ENCODE data around the gene PKM. TPM values are rescaled to one million over a fixed set of nuclear protein-coding genes. Genes with fewer than 3 reads are reported as not detected.

PKM gene
- total and polyA plus RNA-seq, 2 experiments from 2014 or later, result 1,894 to 2,578 TPM

DNA sequence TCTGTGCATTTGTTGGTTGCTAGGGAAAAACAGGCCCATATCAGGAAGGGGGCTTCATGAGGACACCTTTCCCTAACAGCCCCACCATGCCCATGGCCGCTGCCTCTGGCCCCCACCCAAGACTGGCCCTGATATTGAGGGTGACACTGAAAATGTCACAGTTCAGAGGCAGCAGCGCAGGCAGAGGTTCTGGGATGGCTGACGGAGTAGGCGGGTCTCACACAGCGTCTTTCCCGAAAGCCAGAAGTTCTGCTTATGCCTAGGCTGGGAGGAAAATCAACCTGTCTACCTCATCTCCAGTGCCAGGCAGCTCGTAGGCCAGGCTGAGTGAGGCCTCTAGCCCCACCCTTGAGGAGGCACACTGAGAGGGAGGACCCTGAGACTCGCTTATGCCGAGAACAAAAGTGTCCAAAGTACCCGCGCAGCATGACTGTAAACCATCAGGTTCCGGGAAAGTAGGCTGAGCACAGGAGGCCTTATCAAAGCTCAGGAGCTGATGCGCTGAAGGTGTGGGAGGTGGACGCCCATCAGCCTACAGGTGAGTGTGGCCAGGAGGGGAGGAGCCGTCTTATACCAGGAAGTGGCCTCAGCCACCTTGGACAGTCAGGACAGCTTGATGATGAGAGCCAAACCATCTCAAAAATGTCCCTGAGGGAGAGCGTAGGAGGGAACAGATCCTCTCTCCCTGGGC lies 60.9 kb downstream of the PKM start:
- no peak overlapping the region for H3K27ac ChIP-seq
- H3K4me3 ChIP-seq, result no peak overlapping the region
- TF ChIP-seq, protein P1, sequence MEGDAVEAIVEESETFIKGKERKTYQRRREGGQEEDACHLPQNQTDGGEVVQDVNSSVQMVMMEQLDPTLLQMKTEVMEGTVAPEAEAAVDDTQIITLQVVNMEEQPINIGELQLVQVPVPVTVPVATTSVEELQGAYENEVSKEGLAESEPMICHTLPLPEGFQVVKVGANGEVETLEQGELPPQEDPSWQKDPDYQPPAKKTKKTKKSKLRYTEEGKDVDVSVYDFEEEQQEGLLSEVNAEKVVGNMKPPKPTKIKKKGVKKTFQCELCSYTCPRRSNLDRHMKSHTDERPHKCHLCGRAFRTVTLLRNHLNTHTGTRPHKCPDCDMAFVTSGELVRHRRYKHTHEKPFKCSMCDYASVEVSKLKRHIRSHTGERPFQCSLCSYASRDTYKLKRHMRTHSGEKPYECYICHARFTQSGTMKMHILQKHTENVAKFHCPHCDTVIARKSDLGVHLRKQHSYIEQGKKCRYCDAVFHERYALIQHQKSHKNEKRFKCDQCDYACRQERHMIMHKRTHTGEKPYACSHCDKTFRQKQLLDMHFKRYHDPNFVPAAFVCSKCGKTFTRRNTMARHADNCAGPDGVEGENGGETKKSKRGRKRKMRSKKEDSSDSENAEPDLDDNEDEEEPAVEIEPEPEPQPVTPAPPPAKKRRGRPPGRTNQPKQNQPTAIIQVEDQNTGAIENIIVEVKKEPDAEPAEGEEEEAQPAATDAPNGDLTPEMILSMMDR (IDR thresholded peaks at IDR 0.05; ENCODE audit: low read depth, low read length), result no peak
- H3K36me3 ChIP-seq, result no peaks in the 10 kb centered on the region
- no peak for DNase-seq (ENCODE audit: low read depth in 1 of 2, low spot score in 1 of 2)
- H3K4me1 ChIP-seq (ENCODE audit: low read depth), result peaks cover 6% of the 10 kb centered on the region
- no peaks in the 10 kb centered on the region for H3K27me3 ChIP-seq
- no peaks in the 10 kb centered on the region for H3K9me3 ChIP-seq (ENCODE audit: low read depth)

DNA sequence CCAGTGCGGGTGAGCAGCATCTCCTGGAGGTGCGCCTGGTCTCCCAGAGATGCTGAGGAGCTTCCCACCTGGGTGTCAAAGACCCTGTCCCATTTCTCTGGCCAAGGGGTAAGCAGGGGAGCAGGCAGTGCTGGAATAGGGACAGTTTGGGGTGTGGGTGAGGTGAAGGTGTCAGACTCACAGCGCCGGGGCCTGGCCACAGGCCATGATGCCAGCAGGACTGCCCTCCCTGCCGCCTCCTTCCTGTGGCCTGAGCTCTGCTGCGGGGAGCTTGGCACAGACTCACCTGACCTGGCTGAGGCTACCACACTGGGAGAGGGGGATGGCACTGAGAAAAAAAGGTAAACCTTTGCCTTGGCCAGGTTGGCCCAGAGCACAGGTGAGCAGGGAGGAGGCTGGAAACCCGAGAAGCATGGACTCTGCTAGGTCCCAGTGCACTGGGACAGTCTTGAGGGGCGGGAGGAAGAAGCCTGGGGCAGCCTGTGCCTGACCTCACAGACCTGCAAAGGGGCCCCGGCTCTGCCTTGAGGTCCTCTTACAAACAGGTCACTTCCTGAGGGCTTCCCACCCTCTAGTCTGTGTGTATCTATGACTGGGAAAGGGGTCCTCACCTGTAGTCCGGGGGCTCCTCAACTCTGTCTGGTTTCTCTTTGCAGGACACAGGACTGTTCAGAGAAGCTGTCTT lies 61.6 kb downstream of the PKM start:
- no peak overlapping the region for H3K4me3 ChIP-seq
- H3K4me1 ChIP-seq (ENCODE audit: low read depth), result peaks cover 6% of the 10 kb centered on the region
- TF ChIP-seq, protein P1 (IDR thresholded peaks at IDR 0.05; ENCODE audit: low read depth, low read length), result no peak
- no peak overlapping the region for H3K27ac ChIP-seq
- H3K27me3 ChIP-seq, result no peaks in the 10 kb centered on the region
- DNase-seq (ENCODE audit: low read depth in 1 of 2, low spot score in 1 of 2), result no peak
- H3K9me3 ChIP-seq (ENCODE audit: low read depth), result no peaks in the 10 kb centered on the region
- H3K36me3 ChIP-seq, result no peaks in the 10 kb centered on the region

DNA sequence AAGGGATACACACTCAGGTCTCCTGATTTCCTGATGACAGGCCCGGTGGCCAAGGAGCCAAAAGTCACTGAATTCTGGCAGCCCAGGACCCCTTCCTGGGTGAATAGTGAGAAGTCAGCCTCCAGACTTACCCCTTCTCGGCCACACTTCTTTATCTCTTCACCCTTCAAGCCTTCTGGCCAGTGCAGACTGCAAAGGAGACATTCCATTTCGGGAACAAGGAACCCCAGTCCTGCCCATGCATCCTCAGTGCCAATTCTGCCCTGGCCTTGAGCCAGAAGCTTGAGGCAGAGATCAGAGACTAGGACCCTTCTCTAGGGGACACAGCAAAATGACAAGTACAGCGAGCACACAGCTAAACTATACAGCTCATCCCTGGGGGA lies 62.2 kb downstream of the PKM start:
- H3K27me3 ChIP-seq, result no peaks in the 10 kb centered on the region
- DNase-seq (ENCODE audit: low read depth in 1 of 2, low spot score in 1 of 2), result no peak
- H3K27ac ChIP-seq, result no peak overlapping the region
- H3K4me3 ChIP-seq, result no peak overlapping the region
- TF ChIP-seq, protein P1 (IDR thresholded peaks at IDR 0.05; ENCODE audit: low read depth, low read length), result no peak
- no peaks in the 10 kb centered on the region for H3K9me3 ChIP-seq (ENCODE audit: low read depth)
- no peaks in the 10 kb centered on the region for H3K36me3 ChIP-seq
- H3K4me1 ChIP-seq (ENCODE audit: low read depth), result peaks cover 6% of the 10 kb centered on the region

DNA sequence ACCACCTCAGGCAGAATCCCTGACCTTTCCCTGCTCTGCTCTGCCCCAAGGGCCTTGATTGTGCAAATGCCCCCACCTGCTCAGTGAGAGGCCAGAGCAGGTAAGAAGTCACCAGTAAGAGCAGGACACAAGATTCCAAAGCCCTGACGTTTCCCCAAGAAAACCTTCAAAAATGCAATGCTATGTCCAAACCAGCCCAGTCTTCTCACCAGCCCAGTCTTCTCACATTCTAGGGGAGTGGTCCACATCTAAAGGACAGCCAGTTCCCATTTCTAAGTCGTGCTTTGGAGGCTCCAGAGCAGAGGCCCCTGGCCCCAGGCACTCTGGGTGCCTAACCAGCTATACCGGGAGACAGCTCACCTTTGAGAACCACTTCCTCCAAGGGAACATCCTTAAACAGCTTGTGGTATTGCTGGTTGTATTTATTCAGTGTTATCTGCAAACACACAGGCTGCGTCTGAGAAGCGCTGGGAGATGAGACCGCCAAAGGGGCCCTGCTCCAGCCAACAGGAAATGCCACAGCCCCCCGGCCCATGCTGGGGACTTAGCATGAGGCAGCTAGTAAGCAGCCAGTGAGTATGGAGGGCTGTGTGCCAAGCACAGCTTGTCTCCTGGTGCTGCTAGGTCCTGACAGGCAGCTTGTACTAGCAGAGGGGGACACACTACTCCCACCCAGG lies 62.7 kb downstream of the PKM start:
- DNase-seq (ENCODE audit: low read depth in 1 of 2, low spot score in 1 of 2), result peak; percentile 25 to 70
- H3K4me1 ChIP-seq (ENCODE audit: low read depth), result peaks cover 6% of the 10 kb centered on the region
- TF ChIP-seq, protein P1 (IDR thresholded peaks at IDR 0.05; ENCODE audit: low read depth, low read length), result no peak
- no peaks in the 10 kb centered on the region for H3K9me3 ChIP-seq (ENCODE audit: low read depth)
- H3K4me3 ChIP-seq, result no peak overlapping the region
- no peaks in the 10 kb centered on the region for H3K36me3 ChIP-seq
- H3K27ac ChIP-seq, result no peak overlapping the region
- no peaks in the 10 kb centered on the region for H3K27me3 ChIP-seq

DNA sequence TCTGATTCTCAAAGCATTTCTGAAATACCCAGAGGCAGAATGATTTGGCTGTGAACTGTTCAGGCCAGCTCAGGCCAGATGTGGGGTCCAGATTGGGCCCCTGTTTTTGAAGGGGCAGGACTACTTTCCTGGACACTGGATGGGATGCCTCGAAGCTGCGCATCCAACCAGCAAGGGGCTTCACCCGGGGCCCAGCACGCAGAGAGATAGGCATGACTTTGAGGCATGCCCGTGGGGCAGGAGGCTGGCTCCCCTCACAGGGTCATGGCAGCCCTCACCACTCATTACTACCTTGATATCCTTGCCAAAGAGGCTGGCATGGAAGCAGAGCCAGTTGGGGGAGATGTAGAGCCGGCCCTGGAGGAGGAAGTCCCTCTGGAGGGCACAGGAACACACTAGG lies 63.5 kb downstream of the PKM start:
- no peaks in the 10 kb centered on the region for H3K27me3 ChIP-seq
- no peaks in the 10 kb centered on the region for H3K9me3 ChIP-seq (ENCODE audit: low read depth)
- H3K36me3 ChIP-seq, result no peaks in the 10 kb centered on the region
- H3K27ac ChIP-seq, result no peak overlapping the region
- no peak overlapping the region for H3K4me3 ChIP-seq
- peaks cover 6% of the 10 kb centered on the region for H3K4me1 ChIP-seq (ENCODE audit: low read depth)
- TF ChIP-seq, protein P1 (IDR thresholded peaks at IDR 0.05; ENCODE audit: low read depth, low read length), result no peak
- no peak for DNase-seq (ENCODE audit: low read depth in 1 of 2, low spot score in 1 of 2)
